HL-60 (cell line): ENCODE results near the gene C16orf86.
"Not testable (repeated sequence)": the region's sequence is repeated elsewhere in the genome, so short reads cannot be mapped to it uniquely, and the experiment has no call there.

Experiments
- CTCF ChIP-seq: IDR thresholded peaks from one replicate; pipeline ENCODE4 v1.5.1; 2011; ENCODE audit warnings: low read length, control low read depth, inconsistent platforms; ENCODE audit not compliant: insufficient read depth
- POLR2AphosphoS5 ChIP-seq: IDR thresholded peaks from 2 replicates; pipeline ENCODE4 v1.6.1; 2012; ENCODE audit warnings: low read depth
- SPI1 ChIP-seq: IDR thresholded peaks from 2 replicates; pipeline ENCODE4 v1.6.1; 2012; ENCODE audit warnings: low read depth, mild to moderate bottlenecking, borderline replicate concordance
- TF ChIP-seq, protein P1 (sequence below): IDR thresholded peaks from 2 replicates; pipeline ENCODE4 v1.6.1; 2012; ENCODE audit warnings: low read depth; ENCODE audit not compliant: insufficient replicate concordance

DNA sequence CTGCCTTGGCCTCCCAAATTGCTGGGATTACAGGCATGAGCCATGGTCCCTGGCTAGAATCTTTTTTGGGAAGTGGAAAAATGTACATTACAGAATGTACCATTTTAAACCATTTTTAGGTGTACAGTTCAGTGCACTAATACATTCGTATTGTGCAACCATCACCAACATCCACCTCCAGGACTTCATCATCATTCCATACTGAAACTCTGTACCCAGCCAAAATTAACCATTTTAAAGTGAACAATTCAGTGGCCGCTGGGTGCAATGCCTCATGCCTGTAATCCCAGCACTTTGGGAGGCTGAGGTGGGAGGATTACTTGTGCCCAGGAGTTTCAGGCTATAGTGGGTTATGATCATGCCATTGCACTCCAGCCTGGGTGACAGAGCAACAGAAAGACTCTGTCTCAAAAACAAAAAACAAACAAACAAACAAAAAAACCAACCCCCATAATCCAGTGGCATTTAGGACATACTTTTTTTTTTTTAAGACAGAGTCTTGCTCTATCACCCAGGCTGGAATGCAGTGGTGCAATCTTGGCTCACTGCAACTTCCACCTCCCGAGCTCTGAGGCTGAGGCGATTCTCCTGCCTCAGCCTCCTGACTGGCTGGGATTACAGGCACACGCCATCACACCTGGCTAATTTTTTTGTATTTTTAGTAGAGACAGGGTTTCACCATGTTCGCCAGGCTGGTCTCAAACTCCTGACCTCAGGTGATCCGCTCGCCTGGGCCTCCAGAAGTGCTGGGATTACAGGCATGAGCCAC is 27.1 kb downstream of the C16orf86 start:
- TF ChIP-seq, protein P1, sequence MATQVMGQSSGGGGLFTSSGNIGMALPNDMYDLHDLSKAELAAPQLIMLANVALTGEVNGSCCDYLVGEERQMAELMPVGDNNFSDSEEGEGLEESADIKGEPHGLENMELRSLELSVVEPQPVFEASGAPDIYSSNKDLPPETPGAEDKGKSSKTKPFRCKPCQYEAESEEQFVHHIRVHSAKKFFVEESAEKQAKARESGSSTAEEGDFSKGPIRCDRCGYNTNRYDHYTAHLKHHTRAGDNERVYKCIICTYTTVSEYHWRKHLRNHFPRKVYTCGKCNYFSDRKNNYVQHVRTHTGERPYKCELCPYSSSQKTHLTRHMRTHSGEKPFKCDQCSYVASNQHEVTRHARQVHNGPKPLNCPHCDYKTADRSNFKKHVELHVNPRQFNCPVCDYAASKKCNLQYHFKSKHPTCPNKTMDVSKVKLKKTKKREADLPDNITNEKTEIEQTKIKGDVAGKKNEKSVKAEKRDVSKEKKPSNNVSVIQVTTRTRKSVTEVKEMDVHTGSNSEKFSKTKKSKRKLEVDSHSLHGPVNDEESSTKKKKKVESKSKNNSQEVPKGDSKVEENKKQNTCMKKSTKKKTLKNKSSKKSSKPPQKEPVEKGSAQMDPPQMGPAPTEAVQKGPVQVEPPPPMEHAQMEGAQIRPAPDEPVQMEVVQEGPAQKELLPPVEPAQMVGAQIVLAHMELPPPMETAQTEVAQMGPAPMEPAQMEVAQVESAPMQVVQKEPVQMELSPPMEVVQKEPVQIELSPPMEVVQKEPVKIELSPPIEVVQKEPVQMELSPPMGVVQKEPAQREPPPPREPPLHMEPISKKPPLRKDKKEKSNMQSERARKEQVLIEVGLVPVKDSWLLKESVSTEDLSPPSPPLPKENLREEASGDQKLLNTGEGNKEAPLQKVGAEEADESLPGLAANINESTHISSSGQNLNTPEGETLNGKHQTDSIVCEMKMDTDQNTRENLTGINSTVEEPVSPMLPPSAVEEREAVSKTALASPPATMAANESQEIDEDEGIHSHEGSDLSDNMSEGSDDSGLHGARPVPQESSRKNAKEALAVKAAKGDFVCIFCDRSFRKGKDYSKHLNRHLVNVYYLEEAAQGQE, result not testable (repeated sequence)
- TF ChIP-seq CTCF, SPI1, POLR2AphosphoS5: not testable (repeated sequence)
